Colonic mucosa (tissue), 4 donors: ENCODE measurements around the gene KRT37. TPM values are rescaled to one million over a fixed set of nuclear protein-coding genes. Genes with fewer than 3 reads are reported as not detected.

Source experiments
- DNase-seq: peaks from one replicate; pipeline ENCODE4 v3.0.0-alpha.2; 2020
- H3K27ac ChIP-seq: fragments of 200-600 bp; one replicate; pipeline ENCODE4 v1.8.0; 2021
- H3K27me3 ChIP-seq: fragments of 200-600 bp; one replicate; pipeline ENCODE4 v1.8.0; 2021
- H3K36me3 ChIP-seq: fragments of 200-600 bp; one replicate; pipeline ENCODE4 v1.8.0; 2021
- H3K4me1 ChIP-seq: fragments of 200-600 bp; one replicate; pipeline ENCODE4 v1.8.0; 2021; ENCODE audit warnings: mild to moderate bottlenecking
- H3K4me3 ChIP-seq: fragments of 200-600 bp; one replicate; pipeline ENCODE4 v1.8.0; 2021
- H3K9ac ChIP-seq, 2 donors: one replicate each; pipeline ENCODE4 v1.7.0; 2013; ENCODE audit warnings: control low read depth in 2 of 2, low read depth in 2 of 2, low read length in 2 of 2
- H3K9me3 ChIP-seq: fragments of 200-600 bp; one replicate; pipeline ENCODE4 v1.8.0; 2021
- CTCF ChIP-seq: fragments of 200-600 bp; IDR thresholded peaks from one replicate; pipeline ENCODE4 v1.8.0; 2022; ENCODE audit warnings: antibody characterized with exemption, mild to moderate bottlenecking
- intact Hi-C: fragments of 100-400 bp; cut with DNase I; formaldehyde crosslinking; loops from one replicate; pipeline ENCODE4 v1.14.1; 2022
- total RNA-seq, 2 donors: library from RNA; stranded (reverse); fragmentation: NEBNext Ultra II Directional in 1 of 2; extraction: Animal tissue kit (Norgen Biotek cat#: 25700) in 1 of 2; gene quantifications; one replicate each; pipeline ENCODE4 v1.2.1, GENCODE V29; 2021
- donor health status: healthy.
- donor health status: DM: no; HTN: no; CAD: no.
- donor health status: DM: no; HTN: no; CAD: no.

Gene KRT37
- total RNA-seq, 2 donors from 2014 or later = not detected

DNA sequence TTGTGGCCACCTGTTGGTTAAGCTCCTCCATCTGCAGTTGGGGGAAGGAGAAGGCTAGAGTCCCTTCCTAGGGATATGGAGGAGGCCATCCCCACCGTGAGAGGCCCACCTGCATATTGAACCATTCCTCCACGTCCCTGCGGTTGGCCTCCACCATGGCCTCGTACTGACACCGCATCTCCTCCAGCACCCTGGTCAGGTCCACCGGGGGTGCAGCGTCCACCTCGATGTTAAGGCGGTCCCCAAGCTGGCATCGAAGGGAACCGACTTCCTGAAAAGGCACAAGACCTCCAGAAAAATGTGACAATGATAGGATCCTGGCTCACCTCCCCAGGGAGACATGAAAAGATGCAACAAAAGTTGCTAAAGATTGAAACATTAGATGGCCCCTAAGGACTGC, 39.8 kb upstream of the KRT37 start:
- intact Hi-C loops = no loop called here
- TF ChIP-seq CTCF = no peak
- no peak for DNase-seq
- H3K27ac ChIP-seq = no peak overlapping the region
- no peak overlapping the region for H3K4me3 ChIP-seq
- H3K36me3 ChIP-seq = no peaks in the 10 kb centered on the region
- no peaks in the 10 kb centered on the region for H3K27me3 ChIP-seq
- H3K9me3 ChIP-seq = no peaks in the 10 kb centered on the region
- no peak overlapping the region for H3K9ac ChIP-seq
- no peaks in the 10 kb centered on the region for H3K4me1 ChIP-seq

- no peak overlapping the region for H3K9ac ChIP-seq
Measured at GRCh38 chr17:41463746-41464145, 39.4 kb upstream of the KRT37 start.

DNA sequence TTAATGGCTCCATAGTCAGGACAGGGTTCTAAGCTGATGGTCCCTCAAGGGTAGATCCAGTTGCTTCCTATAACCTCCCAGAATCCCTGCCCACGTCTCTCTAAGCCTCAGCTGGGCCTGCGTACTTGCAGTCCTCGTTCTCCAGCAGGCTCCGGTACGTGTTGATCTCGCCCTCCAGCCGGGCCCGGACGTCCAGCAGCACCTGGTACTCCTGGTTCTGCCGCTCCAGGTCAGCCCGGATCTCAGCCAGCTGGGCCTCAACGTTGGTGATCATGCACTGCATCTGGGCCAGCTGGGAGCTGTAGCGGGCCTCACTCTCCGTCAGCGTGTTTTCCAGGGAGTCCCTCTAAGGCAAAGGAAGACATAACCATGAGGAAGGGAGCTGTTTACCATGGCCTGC, 38.3 kb upstream of the KRT37 start:
- no peak overlapping the region for H3K4me3 ChIP-seq
- DNase-seq = no peak
- H3K4me1 ChIP-seq = no peaks in the 10 kb centered on the region
- no peaks in the 10 kb centered on the region for H3K27me3 ChIP-seq
- TF ChIP-seq CTCF = no peak
- H3K9ac ChIP-seq = no peak overlapping the region
- H3K9me3 ChIP-seq = no peaks in the 10 kb centered on the region
- no peaks in the 10 kb centered on the region for H3K36me3 ChIP-seq
- no peak overlapping the region for H3K27ac ChIP-seq
- intact Hi-C loops = no loop called here

More at GRCh38 chr17:41463746-41464145, 39.4 kb upstream of the KRT37 start:
- H3K27ac ChIP-seq = no peak overlapping the region
- intact Hi-C loops = no loop called here
- no peaks in the 10 kb centered on the region for H3K4me1 ChIP-seq
- no peak for TF ChIP-seq CTCF
- no peak overlapping the region for H3K4me3 ChIP-seq
- no peaks in the 10 kb centered on the region for H3K36me3 ChIP-seq
- no peaks in the 10 kb centered on the region for H3K9me3 ChIP-seq
- DNase-seq = no peak
- H3K27me3 ChIP-seq = no peaks in the 10 kb centered on the region

- H3K9me3 ChIP-seq = no peaks in the 10 kb centered on the region
- intact Hi-C loops = no loop called here
- no peak overlapping the region for H3K27ac ChIP-seq
- H3K4me1 ChIP-seq = no peaks in the 10 kb centered on the region
- no peaks in the 10 kb centered on the region for H3K27me3 ChIP-seq
- DNase-seq = no peak
- no peak for TF ChIP-seq CTCF
- no peaks in the 10 kb centered on the region for H3K36me3 ChIP-seq
- H3K9ac ChIP-seq = no peak overlapping the region
- H3K4me3 ChIP-seq = no peak overlapping the region
Measured at GRCh38 chr17:41457676-41458075, 33.3 kb upstream of the KRT37 start.

- no peaks in the 10 kb centered on the region for H3K4me1 ChIP-seq
- no peak for DNase-seq
- intact Hi-C loops = no loop called here
Measured at GRCh38 chr17:41456204-41456603, 31.8 kb upstream of the KRT37 start.

More at GRCh38 chr17:41456204-41456603, 31.8 kb upstream of the KRT37 start:
- no peaks in the 10 kb centered on the region for H3K9me3 ChIP-seq
- TF ChIP-seq CTCF = no peak
- H3K4me3 ChIP-seq = no peak overlapping the region
- H3K9ac ChIP-seq = no peak overlapping the region
- no peak overlapping the region for H3K27ac ChIP-seq
- H3K27me3 ChIP-seq = no peaks in the 10 kb centered on the region
- H3K36me3 ChIP-seq = no peaks in the 10 kb centered on the region
